Left ventricle myocardium inferior (tissue), 1 donor: ENCODE measurements around the gene TRIM42. TPM values are rescaled to one million over a fixed set of nuclear protein-coding genes. Genes with fewer than 3 reads are reported as not detected.

Experiments used
- DNase-seq: peaks from one replicate; pipeline ENCODE4 v3.0.0-alpha.2; 2020
- H3K27ac ChIP-seq: fragments of 200-600 bp; replicated peaks from 2 replicates; pipeline ENCODE4 v1.8.0; 2021
- H3K27me3 ChIP-seq: fragments of 200-600 bp; 2 replicates; pipeline ENCODE4 v1.8.0; 2021; ENCODE audit warnings: low read depth
- H3K36me3 ChIP-seq: fragments of 200-600 bp; 2 replicates; pipeline ENCODE4 v1.8.0; 2021
- H3K4me1 ChIP-seq: fragments of 200-600 bp; 2 replicates; pipeline ENCODE4 v1.8.0; 2021
- H3K4me3 ChIP-seq: fragments of 200-600 bp; 2 replicates; pipeline ENCODE4 v1.8.0; 2021; ENCODE audit warnings: mild to moderate bottlenecking, moderate library complexity
- H3K9me3 ChIP-seq: fragments of 200-600 bp; replicated peaks from 2 replicates; pipeline ENCODE4 v1.8.0; 2021
- intact Hi-C: fragments of 100-400 bp; cut with micrococcal nuclease; formaldehyde crosslinking; loops from one replicate; pipeline ENCODE4 v1.11.0; 2022
- total RNA-seq: library from RNA; stranded (reverse); fragmentation: NEBNext Ultra II Directional; extraction: Animal tissue kit (Norgen Biotek cat#: 25700); gene quantifications from one replicate; pipeline ENCODE4 v1.2.1, GENCODE V29; 2021
- TF ChIP-seq, protein P1 (sequence below): fragments of 200-600 bp; IDR thresholded peaks from 2 replicates; pipeline ENCODE4 v1.8.0; 2021; ENCODE audit warnings: antibody characterized with exemption, mild to moderate bottlenecking, borderline replicate concordance
- donor health status: DM: no; HTN: yes; CAD: no; lungs with severe emphysema.

The TRIM42 gene
- total RNA-seq, 1 donor from 2014 or later: not detected

GRCh38 chr3:140717921-140718320, 40.1 kb downstream of the TRIM42 start:
- Histone ChIP-seq H3K27ac (peak overlapping the region; percentile 70), H3K4me1 (peaks cover 10% of the 10 kb centered on the region), H3K4me3 (no peak overlapping the region), H3K36me3 (no peaks in the 10 kb centered on the region), H3K9me3 (no peaks in the 10 kb centered on the region), H3K27me3 (no peaks in the 10 kb centered on the region)
- no peak for DNase-seq
- TF ChIP-seq, protein P1, sequence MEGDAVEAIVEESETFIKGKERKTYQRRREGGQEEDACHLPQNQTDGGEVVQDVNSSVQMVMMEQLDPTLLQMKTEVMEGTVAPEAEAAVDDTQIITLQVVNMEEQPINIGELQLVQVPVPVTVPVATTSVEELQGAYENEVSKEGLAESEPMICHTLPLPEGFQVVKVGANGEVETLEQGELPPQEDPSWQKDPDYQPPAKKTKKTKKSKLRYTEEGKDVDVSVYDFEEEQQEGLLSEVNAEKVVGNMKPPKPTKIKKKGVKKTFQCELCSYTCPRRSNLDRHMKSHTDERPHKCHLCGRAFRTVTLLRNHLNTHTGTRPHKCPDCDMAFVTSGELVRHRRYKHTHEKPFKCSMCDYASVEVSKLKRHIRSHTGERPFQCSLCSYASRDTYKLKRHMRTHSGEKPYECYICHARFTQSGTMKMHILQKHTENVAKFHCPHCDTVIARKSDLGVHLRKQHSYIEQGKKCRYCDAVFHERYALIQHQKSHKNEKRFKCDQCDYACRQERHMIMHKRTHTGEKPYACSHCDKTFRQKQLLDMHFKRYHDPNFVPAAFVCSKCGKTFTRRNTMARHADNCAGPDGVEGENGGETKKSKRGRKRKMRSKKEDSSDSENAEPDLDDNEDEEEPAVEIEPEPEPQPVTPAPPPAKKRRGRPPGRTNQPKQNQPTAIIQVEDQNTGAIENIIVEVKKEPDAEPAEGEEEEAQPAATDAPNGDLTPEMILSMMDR: no peak
- intact Hi-C loops: no loop called here

DNA sequence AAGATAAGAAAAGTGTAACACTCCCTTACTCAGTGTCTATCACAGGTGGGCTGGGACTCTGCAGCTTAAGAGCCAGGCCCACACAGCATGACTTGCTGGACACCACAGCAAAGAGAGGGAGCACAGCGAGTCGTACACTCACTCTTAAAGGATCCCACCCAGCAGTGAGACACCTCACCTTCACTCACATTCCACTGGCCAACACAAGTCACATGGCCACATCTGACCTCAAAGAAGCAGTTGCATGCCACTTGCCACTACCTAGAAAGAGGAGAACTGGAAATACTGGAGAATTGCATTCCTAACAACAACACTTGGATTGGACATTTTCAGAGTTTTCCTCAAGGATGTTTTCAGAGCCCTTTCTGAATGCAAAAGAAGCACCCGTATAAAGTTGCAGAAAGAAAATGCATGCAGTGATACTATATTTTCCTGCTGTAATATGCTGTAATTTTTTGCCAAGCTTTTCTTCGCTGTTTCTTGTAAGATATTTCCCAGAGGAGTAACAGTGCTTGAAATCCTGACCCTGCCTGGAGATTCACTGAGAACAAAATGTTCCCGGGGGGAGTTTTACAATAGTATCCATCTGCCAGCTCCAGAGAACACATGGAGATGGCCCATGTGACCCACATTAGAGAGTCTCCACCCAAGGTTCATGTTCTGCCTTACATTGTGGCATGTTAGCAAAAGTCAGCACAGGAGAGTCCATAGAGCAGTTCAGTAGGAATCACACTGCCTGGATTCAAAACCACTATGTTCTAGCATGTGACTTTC, 42.2 kb downstream of the TRIM42 start:
- TF ChIP-seq, protein P1: no peak
- H3K36me3 ChIP-seq: no peaks in the 10 kb centered on the region
- intact Hi-C loops: no loop called here
- peak; percentile 22 for DNase-seq
- H3K4me1 ChIP-seq: peaks cover 10% of the 10 kb centered on the region
- H3K9me3 ChIP-seq: no peaks in the 10 kb centered on the region
- H3K27me3 ChIP-seq: no peaks in the 10 kb centered on the region
- peak overlapping the region; percentile 70 for H3K27ac ChIP-seq
- no peak overlapping the region for H3K4me3 ChIP-seq

- H3K4me3 ChIP-seq: no peak overlapping the region
- no peak overlapping the region for H3K27ac ChIP-seq
- intact Hi-C loops: no loop called here
- TF ChIP-seq, protein P1: no peak
- no peaks in the 10 kb centered on the region for H3K36me3 ChIP-seq
- DNase-seq: no peak
- H3K27me3 ChIP-seq: peaks cover 21% of the 10 kb centered on the region
- H3K4me1 ChIP-seq: peaks cover 10% of the 10 kb centered on the region
- H3K9me3 ChIP-seq: no peaks in the 10 kb centered on the region
Measured at GRCh38 chr3:140723576-140723975, 45.7 kb downstream of the TRIM42 start.

- TF ChIP-seq, protein P1: no peak
- Histone ChIP-seq H3K27ac (no peak overlapping the region), H3K4me3 (no peak overlapping the region), H3K27me3 (peaks cover 25% of the 10 kb centered on the region), H3K9me3 (no peaks in the 10 kb centered on the region), H3K4me1 (peaks cover 5% of the 10 kb centered on the region), H3K36me3 (no peaks in the 10 kb centered on the region)
- no peak for DNase-seq
- intact Hi-C loops: no loop called here
Measured at GRCh38 chr3:140724856-140725812, 47.3 kb downstream of the TRIM42 start.

DNA sequence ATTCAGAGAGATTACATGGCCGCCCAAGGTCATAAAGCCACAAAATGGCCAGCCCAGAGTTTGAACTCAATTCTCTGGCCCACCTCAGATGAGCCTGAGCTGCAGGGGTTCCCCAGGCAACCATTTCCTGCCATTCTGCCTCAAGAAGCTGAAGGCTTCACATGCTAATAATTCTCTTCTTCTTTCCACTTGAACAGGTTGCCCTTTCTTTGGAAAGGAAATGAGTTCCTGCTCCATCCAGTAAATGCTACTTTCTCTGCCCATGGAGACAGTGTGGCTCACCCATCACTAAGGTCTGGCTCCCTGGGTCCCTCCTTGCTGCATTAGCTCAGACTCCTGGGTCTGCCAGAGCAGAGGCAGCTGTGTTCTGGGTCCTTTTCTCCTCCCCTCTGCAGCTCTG, 48.2 kb downstream of the TRIM42 start:
- Histone ChIP-seq H3K36me3 (no peaks in the 10 kb centered on the region), H3K4me3 (no peak overlapping the region), H3K4me1 (no peaks in the 10 kb centered on the region), H3K27me3 (peaks cover 25% of the 10 kb centered on the region), H3K27ac (no peak overlapping the region), H3K9me3 (no peaks in the 10 kb centered on the region)
- TF ChIP-seq, protein P1: no peak
- intact Hi-C loops: no loop called here
- no peak for DNase-seq
